Sciatic nerve (tissue), 2 donors: ENCODE data around the gene XYLT2. TPM values are rescaled to one million over a fixed set of nuclear protein-coding genes. Genes with fewer than 3 reads are reported as not detected.

Source experiments
- ATAC-seq: fragments of 200-7000 bp; cut with Tn5 transposase; one replicate; pipeline ENCODE4 v1.9.1; 2020; ENCODE audit warnings: mild to moderate bottlenecking, moderate library complexity
- DNase-seq: peaks from one replicate; pipeline ENCODE4 v3.0.0-alpha.2; 2020; ENCODE audit warnings: low spot score
- intact Hi-C: fragments of 100-400 bp; cut with DNase I; formaldehyde crosslinking; loops from one replicate; pipeline ENCODE4 v1.14.2; 2022
- total RNA-seq: library from RNA; stranded (reverse); fragmentation: NEBNext Ultra II Directional; extraction: Animal tissue kit (Norgen Biotek cat#: 25700); gene quantifications from one replicate; pipeline ENCODE4 v1.2.1, GENCODE V29; 2021
- donor health status: DM: no; HTN: no; CAD: no.
- donor health status: DM: no; HTN: no; CAD: no.

Gene XYLT2
- total RNA-seq, 1 donor from 2014 or later: 20.0 TPM

GRCh38 chr17:50359998-50360461 is 14.1 kb downstream of the XYLT2 start:
- intact Hi-C loops: no loop called here
- DNase-seq (peak; percentile 50), ATAC-seq (no peak)

DNA sequence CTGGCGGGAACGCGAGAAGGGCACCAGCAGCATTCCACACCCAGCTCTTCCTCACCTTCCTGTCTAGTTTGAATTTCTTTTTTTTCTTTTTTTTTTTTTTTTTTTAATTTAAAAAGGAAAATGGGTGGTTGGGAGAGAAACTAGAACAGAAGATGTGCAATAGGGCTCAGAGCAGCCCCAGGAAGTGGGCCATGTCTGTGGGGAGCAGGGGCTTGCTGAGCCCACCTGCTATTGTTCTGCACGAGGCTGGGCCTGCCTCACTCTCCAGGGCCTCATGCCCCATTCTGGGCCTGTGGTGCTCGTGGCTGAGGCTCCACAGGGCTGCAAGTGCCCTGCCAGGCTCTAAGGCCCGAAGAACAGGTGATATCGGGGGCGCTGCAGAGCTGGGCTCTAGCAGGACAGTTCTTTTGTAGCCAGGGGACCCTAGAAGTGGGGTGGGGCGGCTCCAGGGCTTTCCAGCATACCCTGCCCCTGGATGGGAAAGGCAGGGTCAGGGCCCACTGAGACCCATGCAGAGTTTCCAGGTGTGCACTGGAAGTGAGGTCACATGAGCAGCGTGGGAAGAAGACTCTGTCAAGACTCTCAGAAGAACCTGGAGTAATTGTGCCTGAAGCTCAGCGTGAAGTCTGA is 14.7 kb downstream of the XYLT2 start:
- intact Hi-C loops: no loop called here
- no peak for ATAC-seq
- peak; percentile 36 for DNase-seq

- DNase-seq: peak; percentile 31
- ATAC-seq: peak; percentile 59
- intact Hi-C loops: no loop called here
Observed at GRCh38 chr17:50361561-50362480, 15.9 kb downstream of the XYLT2 start.

- no peak for DNase-seq
Observed at GRCh38 chr17:50362661-50363060, 16.7 kb downstream of the XYLT2 start.

GRCh38 chr17:50363217-50364060 is 17.5 kb downstream of the XYLT2 start:
- peak; percentile 28 for DNase-seq
- ATAC-seq: peak; percentile 67
- intact Hi-C loops: no loop called here

More at GRCh38 chr17:50362661-50363060, 16.7 kb downstream of the XYLT2 start:
- intact Hi-C loops: no loop called here
- ATAC-seq: no peak

GRCh38 chr17:50364061-50364458 is 18.1 kb downstream of the XYLT2 start:
- intact Hi-C loops: no loop called here
- no peak for ATAC-seq
- no peak for DNase-seq

GRCh38 chr17:50364715-50365114 is 18.8 kb downstream of the XYLT2 start:
- intact Hi-C loops: no loop called here
- DNase-seq (no peak), ATAC-seq (no peak)

DNA sequence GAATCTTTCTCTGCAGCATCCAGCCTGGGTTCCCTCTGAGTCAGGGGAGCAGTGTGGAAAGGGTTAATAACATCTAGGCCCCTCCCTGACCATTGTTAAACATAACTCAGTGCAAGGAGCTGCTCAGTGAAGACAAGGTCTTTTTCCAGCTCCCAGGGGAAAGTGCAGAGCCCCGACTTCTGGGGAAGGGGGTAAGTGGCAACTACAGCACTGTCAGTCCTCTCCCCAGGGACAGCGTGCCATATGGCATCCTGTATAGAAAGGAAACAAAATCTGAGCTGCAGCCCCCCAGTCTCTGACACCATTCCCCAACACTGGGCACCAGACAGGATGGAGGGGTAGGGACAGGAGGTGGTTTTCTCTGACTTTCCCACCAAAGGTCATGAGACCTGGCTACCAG is 19.2 kb downstream of the XYLT2 start:
- ATAC-seq (no peak), DNase-seq (no peak)
- intact Hi-C loops: no loop called here

DNA sequence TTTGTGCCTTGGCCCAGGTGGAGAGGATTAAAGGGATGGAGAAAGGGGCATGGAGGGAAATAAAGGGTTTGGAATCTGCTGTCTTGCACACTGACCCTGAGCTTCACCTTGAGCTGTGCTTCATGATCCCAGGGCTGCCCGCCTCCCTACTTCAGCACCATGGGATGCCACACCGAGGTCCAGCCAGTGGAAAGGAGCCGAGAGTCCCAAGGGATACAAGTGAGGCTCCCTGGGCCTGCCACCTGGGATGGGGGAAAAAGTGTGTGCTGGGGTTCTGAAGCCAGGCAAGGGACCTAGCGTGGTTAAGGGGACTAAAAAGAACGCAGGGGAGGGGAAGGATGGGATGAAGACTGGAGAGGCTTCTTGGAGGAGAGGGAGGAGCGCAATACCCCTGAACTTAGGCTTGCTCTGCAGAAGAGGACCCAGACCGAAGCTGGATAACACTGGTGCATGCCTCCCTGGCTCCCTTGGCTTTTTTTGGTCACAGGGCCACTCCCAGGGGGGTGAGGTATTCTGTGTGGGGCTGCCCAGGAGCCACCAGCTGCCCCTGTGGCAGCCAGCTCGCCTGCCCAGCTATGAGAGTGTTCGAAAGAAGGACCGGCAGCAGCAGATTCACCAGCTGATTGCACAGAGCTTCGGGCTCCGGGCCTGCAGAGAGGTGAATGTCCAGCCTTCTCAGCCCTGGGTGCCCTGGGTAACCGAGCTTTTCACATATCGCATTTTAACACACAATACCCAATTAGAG is 19.9 kb downstream of the XYLT2 start:
- intact Hi-C loops: no loop called here
- ATAC-seq (no peak), DNase-seq (no peak)

GRCh38 chr17:50367401-50367800 is 21.5 kb downstream of the XYLT2 start:
- ATAC-seq (no peak), DNase-seq (no peak)
- intact Hi-C loops: no loop called here

- ATAC-seq (no peak), DNase-seq (no peak)
- intact Hi-C loops: no loop called here
Observed at GRCh38 chr17:50370052-50370451, 24.1 kb downstream of the XYLT2 start.

DNA sequence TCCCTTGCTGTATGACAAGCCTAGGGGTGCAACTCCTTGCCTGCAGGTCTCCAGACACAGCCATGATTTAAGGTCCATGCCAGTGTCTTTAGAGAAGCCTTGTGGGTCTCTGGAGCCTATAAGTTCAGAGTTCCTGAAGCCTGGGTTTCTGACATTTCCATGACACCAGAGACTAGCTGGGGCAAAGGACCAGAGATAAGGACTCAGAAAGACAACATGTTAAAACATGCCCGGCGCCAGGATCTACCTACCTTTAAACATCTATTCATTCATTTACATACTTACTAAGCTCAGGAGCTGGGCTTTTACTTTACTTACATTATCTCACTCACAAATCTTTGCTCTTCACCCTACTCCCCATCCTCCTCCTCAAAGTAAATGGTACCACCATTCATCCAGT is 25.6 kb downstream of the XYLT2 start:
- DNase-seq (no peak), ATAC-seq (no peak)
- intact Hi-C loops: no loop called here

DNA sequence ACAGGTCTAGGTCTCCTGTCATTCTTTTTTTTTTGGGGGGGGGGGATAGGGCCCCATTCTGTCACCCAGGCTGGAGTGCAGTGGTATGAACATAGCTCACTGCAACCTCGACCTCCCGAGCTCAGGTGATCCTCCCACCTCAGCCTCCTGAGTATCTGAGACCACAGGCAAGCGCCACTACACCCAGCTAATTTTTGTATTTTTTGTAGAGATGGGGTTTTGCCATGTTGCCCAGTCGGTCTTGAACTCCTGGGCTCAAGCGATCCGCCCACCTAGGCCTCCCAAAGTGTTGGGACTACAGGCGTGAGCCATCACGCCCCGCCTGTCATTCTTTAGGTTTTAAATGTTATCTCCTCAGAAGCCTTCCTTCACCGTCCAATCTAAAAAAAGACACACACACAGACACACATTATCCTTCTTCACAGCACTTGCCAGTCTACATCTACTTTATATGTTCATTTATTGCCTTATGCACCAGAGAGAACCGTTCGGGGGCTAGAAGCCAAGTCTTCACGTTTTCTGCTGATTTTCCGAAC is 26.4 kb downstream of the XYLT2 start:
- ATAC-seq: no peak
- intact Hi-C loops: no loop called here
- DNase-seq: no peak

- peak; percentile 89 for DNase-seq
- ATAC-seq: peak; percentile 98
- intact Hi-C loops: no loop called here
Observed at GRCh38 chr17:50372758-50373556, 27.0 kb downstream of the XYLT2 start, which contains the start of the genes EME1 and MRPL27. TSS of gene EME1 (plus strand) at chr17:50373229. CDS start at chr17:50375209, 1,980 bp downstream. TSS of gene MRPL27 (minus strand) at chr17:50373184. CDS start at chr17:50373170, 14 bp downstream.

DNA sequence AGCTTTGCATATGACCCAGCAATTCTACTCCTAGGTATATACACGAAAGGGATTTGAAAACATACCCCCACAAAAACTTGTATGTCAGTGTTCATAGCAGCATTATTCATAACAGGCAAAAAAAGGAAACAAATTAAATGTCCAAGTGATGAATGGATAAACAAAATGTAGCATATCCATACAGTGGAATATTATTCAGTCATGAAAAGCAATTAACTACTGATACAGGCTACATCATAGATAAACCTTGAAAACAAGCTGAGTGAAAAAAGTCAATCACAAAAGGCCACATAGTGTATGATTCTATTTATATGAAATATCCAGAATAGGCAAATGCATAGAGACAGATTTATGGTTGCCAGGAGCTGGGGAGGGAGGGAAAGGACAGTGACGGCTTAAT is 27.8 kb downstream of the XYLT2 start:
- DNase-seq (no peak), ATAC-seq (no peak)
- intact Hi-C loops: no loop called here

DNA sequence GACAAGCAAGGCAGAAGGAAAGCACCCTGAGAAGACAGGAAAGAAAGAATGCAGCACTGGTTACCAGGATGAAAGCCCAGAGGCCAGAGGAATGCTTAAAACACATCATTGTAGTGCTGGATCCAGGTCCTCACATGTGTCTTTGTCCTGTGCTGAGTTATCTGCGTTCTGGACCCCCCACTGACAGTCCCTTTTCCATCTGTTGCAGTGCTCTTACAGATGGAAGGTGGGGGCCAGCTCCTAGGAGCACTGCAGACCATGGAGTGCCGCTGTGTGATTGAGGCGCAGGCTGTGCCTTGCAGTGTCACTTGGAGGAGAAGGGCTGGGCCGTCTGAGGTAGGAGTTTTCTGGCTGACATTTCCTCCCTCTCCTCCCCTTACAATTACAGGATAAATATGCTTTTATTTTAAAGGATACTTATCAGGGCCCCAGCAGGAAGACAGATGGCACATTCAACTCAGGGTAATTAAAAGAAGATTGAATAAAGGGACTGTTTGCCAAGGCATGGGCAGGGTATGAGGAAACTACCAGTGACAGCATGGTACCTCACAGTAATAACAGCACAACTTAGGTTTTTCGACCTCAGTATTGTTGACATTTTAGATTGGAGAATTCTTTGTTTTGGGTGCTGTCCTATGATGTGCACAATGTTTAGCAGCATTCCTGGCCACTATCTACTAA is 30.1 kb downstream of the XYLT2 start:
- DNase-seq (no peak), ATAC-seq (no peak)
- intact Hi-C loops: no loop called here
